ENCODE results near the gene MRPS35. TPM values are rescaled to one million over a fixed set of nuclear protein-coding genes. Genes with fewer than 3 reads are reported as not detected.
A peak's percentile ranks its signal among the peaks of the same experiment; 100 is the strongest.
"Not testable (repeated sequence)": the region's sequence is repeated elsewhere in the genome, so short reads cannot be mapped to it uniquely, and the experiment has no call there.

Gene MRPS35
- total RNA-seq, 1 donor from 2014 or later, result 31.0 TPM

DNA sequence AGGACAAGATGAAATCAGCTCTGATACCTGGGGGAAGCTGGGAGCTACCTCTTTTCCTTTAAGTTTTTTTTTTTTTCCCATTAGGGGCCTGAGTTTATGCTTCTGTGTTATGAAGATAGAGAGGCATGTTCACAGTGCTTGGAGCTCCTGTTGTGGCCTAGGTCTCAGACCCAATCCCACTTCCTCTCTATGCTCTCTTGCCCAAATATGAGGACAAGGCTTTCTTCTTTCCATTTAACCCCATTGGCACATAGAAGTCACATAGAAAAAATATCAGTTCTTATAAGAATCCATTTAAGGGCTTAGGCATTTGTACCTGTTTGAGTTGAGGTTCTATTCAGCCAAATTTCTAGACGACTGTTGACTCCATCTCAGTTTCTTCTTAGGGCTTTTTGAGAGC is 12.6 kb downstream of the MRPS35 start:
- Mint-ChIP-seq H3K36me3 (ENCODE audit: unreplicated experiment) (peaks cover 24% of the 10 kb centered on the region), H3K9me3 (ENCODE audit: unreplicated experiment) (no peaks in the 10 kb centered on the region), H3K27ac (ENCODE audit: unreplicated experiment) (no peak overlapping the region), H3K27me3 (ENCODE audit: unreplicated experiment) (no peaks in the 10 kb centered on the region), H3K4me3 (ENCODE audit: unreplicated experiment) (no peak overlapping the region), H3K4me1 (ENCODE audit: unreplicated experiment) (no peaks in the 10 kb centered on the region)
- TF ChIP-seq, protein P1, sequence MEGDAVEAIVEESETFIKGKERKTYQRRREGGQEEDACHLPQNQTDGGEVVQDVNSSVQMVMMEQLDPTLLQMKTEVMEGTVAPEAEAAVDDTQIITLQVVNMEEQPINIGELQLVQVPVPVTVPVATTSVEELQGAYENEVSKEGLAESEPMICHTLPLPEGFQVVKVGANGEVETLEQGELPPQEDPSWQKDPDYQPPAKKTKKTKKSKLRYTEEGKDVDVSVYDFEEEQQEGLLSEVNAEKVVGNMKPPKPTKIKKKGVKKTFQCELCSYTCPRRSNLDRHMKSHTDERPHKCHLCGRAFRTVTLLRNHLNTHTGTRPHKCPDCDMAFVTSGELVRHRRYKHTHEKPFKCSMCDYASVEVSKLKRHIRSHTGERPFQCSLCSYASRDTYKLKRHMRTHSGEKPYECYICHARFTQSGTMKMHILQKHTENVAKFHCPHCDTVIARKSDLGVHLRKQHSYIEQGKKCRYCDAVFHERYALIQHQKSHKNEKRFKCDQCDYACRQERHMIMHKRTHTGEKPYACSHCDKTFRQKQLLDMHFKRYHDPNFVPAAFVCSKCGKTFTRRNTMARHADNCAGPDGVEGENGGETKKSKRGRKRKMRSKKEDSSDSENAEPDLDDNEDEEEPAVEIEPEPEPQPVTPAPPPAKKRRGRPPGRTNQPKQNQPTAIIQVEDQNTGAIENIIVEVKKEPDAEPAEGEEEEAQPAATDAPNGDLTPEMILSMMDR (IDR thresholded peaks at IDR 0.05), result no peak
- DNase-seq (ENCODE audit: extremely low spot score, unreplicated experiment), result no peak

DNA sequence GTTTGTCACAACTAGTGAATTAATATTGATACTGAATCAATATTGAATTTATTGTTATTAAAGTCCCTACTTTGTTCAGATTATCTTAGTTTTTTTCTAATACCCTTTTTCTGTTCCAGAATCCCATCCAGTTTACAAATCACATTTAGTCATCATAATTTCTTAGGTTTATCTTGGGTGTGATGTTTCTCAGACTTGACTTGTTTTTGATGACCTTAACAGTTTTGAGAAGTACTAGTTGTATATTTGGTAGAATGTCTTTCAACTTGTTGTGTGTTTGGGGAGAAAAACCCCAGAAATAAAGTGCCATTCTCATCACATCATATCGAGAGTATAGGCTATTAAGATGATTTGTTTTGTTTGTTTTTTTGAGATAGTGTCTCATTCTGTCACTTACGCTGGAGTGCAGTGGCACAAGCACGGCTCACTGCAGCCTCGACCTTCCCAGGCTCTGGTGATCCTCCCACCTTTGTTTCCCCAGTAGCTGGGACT is 19.5 kb downstream of the MRPS35 start:
- Mint-ChIP-seq H3K36me3 (ENCODE audit: unreplicated experiment) (peaks cover 21% of the 10 kb centered on the region), H3K4me3 (ENCODE audit: unreplicated experiment) (no peak overlapping the region), H3K27me3 (ENCODE audit: unreplicated experiment) (no peaks in the 10 kb centered on the region), H3K4me1 (ENCODE audit: unreplicated experiment) (no peaks in the 10 kb centered on the region), H3K27ac (ENCODE audit: unreplicated experiment) (no peak overlapping the region), H3K9me3 (ENCODE audit: unreplicated experiment) (no peaks in the 10 kb centered on the region)
- no peak for DNase-seq (ENCODE audit: extremely low spot score, unreplicated experiment)
- TF ChIP-seq, protein P1 (IDR thresholded peaks at IDR 0.05), result no peak

DNA sequence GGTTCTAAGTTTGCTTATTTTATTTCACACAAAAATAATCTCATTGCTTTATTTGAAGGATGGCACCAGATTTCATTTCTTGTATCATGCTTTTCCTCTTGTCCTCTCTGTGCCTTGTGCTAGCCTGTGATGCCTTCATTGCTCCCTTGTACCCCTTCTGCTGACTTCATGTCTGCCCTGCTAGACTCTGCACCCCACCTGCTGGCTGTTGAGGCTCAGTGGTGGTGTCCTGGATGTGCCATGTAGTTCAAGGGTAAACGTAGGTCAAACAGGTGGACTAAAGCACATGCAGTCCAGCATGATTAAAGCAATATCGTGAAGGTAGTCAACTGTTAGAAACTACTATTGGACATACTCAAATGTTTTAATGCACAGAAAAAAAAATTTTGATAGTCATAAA is 21.6 kb downstream of the MRPS35 start:
- Mint-ChIP-seq H3K9me3 (ENCODE audit: unreplicated experiment) (no peaks in the 10 kb centered on the region), H3K4me3 (ENCODE audit: unreplicated experiment) (no peak overlapping the region), H3K36me3 (ENCODE audit: unreplicated experiment) (peaks cover 24% of the 10 kb centered on the region), H3K4me1 (ENCODE audit: unreplicated experiment) (no peaks in the 10 kb centered on the region), H3K27ac (ENCODE audit: unreplicated experiment) (no peak overlapping the region), H3K27me3 (ENCODE audit: unreplicated experiment) (no peaks in the 10 kb centered on the region)
- TF ChIP-seq, protein P1 (IDR thresholded peaks at IDR 0.05), result peak; percentile 18
- no peak for DNase-seq (ENCODE audit: extremely low spot score, unreplicated experiment)

DNA sequence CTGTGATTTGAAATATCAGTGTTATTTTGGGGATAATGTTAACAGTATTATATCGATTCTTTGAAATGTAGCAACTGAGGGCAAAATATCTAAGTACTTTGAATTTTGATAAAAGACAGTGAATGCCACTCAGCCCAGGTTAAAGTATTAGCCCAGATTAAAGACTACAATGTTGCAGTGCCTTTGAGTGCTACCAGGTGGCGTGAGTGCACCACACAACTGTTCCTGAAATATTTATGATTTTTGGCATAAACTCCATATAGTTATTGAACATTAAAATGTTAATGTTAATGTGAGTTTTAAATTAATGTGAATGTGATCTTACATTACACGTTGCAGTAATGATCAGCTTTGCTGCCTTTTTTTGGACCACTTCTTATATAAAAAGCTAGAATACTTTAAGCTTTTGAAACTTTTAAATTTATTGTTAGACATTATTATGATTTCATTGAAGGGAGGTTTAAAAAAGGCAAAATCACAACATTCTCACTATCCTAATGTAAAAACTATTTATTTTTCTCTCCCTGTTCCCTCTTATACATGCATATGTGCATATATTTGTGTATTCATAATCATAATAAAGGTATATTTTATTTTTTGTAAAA is 22.5 kb downstream of the MRPS35 start:
- Mint-ChIP-seq H3K27me3 (ENCODE audit: unreplicated experiment) (no peaks in the 10 kb centered on the region), H3K9me3 (ENCODE audit: unreplicated experiment) (no peaks in the 10 kb centered on the region), H3K36me3 (ENCODE audit: unreplicated experiment) (peaks cover 32% of the 10 kb centered on the region), H3K4me3 (ENCODE audit: unreplicated experiment) (no peak overlapping the region), H3K27ac (ENCODE audit: unreplicated experiment) (no peak overlapping the region), H3K4me1 (ENCODE audit: unreplicated experiment) (no peaks in the 10 kb centered on the region)
- no peak for DNase-seq (ENCODE audit: extremely low spot score, unreplicated experiment)
- TF ChIP-seq, protein P1 (IDR thresholded peaks at IDR 0.05), result peak; percentile 88

DNA sequence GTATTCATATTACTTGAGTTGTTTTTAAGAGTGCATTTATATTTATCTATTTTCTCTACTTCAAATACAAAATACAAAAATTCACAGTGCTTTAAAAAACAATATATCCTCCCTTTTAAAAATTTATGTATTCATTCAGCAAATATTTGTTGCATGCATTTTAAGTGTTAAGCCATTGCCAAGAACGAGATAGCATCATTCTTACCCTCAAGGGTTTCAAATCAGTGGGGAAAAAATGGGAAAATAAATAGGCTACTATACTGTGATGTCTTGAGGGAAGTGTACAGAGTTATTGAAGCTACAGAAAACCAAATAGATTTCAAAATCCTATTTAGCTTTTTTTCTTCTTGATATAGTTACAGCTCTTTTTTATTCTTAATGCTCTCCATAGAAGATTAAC is 23.2 kb downstream of the MRPS35 start:
- TF ChIP-seq, protein P1 (IDR thresholded peaks at IDR 0.05), result no peak
- Mint-ChIP-seq H3K27me3 (ENCODE audit: unreplicated experiment) (no peaks in the 10 kb centered on the region), H3K27ac (ENCODE audit: unreplicated experiment) (no peak overlapping the region), H3K9me3 (ENCODE audit: unreplicated experiment) (no peaks in the 10 kb centered on the region), H3K4me1 (ENCODE audit: unreplicated experiment) (no peaks in the 10 kb centered on the region), H3K36me3 (ENCODE audit: unreplicated experiment) (peaks cover 34% of the 10 kb centered on the region), H3K4me3 (ENCODE audit: unreplicated experiment) (no peak overlapping the region)
- no peak for DNase-seq (ENCODE audit: extremely low spot score, unreplicated experiment)

DNA sequence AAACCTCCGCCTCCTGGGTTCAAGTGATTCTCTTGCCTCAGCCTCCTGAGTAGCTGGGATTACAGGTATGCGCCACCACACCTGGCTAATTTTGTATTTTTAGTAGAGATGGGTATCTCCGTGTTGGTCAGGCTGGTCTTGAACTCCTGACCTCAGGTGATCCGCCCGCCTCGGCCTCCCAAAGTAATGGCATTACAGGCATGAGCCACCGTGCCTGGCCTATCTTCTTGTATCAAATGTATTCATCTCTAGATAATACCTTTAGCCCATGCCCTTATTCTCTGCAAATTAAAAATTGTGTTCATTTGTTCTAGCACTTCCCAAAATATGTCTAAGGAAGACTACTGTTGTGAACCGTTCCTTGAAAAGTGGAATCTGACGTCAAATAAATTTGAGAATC is 23.7 kb downstream of the MRPS35 start:
- H3K9me3 Mint-ChIP-seq (ENCODE audit: unreplicated experiment); H3K4me1 Mint-ChIP-seq (ENCODE audit: unreplicated experiment); H3K27me3 Mint-ChIP-seq (ENCODE audit: unreplicated experiment); H3K27ac Mint-ChIP-seq (ENCODE audit: unreplicated experiment); H3K4me3 Mint-ChIP-seq (ENCODE audit: unreplicated experiment); DNase-seq (ENCODE audit: extremely low spot score, unreplicated experiment): not testable (repeated sequence)
- peaks cover 34% of the 10 kb centered on the region for H3K36me3 Mint-ChIP-seq (ENCODE audit: unreplicated experiment)

All from osteocyte (in vitro differentiated cells).